Measurements from ENCODE around the gene PISD. TPM values are rescaled to one million over a fixed set of nuclear protein-coding genes. Genes with fewer than 3 reads are reported as not detected.
"Not testable (repeated sequence)": the region's sequence is repeated elsewhere in the genome, so short reads cannot be mapped to it uniquely, and the experiment has no call there.

Gene PISD
- total RNA-seq, 2 experiments from 2014 or later, result 21.5 to 51.9 TPM

GRCh38 chr22:31603081-31603525 is 58.9 kb downstream of the PISD start:
- DNase-seq (ENCODE audit: low spot score), result no peak
- TF ChIP-seq EZH2phosphoT487 (IDR thresholded peaks at IDR 0.05; ENCODE audit: borderline replicate concordance, low read depth, low read length), result no peak
- no peak for TF ChIP-seq CTCF (conservative IDR thresholded peaks at IDR 0.05; ENCODE audit: low read length)
- no peak overlapping the region for H2AFZ ChIP-seq (ENCODE audit: low read length)
- peaks cover 33% of the 10 kb centered on the region; the same call in 1 of the 2 replicates for H3K36me3 ChIP-seq (ENCODE audit: insufficient read depth, low read length)
- no peaks in the 10 kb centered on the region for H3K79me2 ChIP-seq (ENCODE audit: insufficient read depth, low read depth, low read length)
- intact Hi-C loops (cut with micrococcal nuclease; ENCODE audit: unreplicated experiment), result no loop called here
- no peaks in the 10 kb centered on the region for H3K9me3 ChIP-seq (ENCODE audit: low read length)
- BruUV-seq (replicated peaks), result no TSS peak
- POLR2A ChIA-PET, result interaction anchor here (0.5 to 1.0 kb wide), 2 partner anchors 9 to 48 kb away, joined by 3 to 5 read pairs; no protein-coding TSS in a partner anchor
- CTCF ChIA-PET (ENCODE audit: unreplicated experiment), result no interaction called here
- no peaks in the 10 kb centered on the region for H3K9me2 ChIP-seq (ENCODE audit: insufficient read depth, low read length)
- H3K4me1 ChIP-seq (ENCODE audit: insufficient read depth, low read length, poor library complexity, severe bottlenecking), result no peaks in the 10 kb centered on the region
- no peak overlapping the region for H3K4me2 ChIP-seq (ENCODE audit: low read length)
- H3K4me3 ChIP-seq (ENCODE audit: low read depth, low read length, poor library complexity, severe bottlenecking), result no peak overlapping the region
- no peak overlapping the region for H3K27ac ChIP-seq (ENCODE audit: low read depth, low read length, poor library complexity, severe bottlenecking)
- H4K20me1 ChIP-seq (ENCODE audit: insufficient read depth, low read length), result no peaks in the 10 kb centered on the region

GRCh38 chr22:31602259-31602952 is 59.6 kb downstream of the PISD start:
- Histone ChIP-seq H2AFZ (ENCODE audit: low read length) (no peak overlapping the region), H3K4me2 (ENCODE audit: low read length) (no peak overlapping the region), H3K27ac (ENCODE audit: low read depth, low read length, poor library complexity, severe bottlenecking) (no peak overlapping the region), H3K9me2 (ENCODE audit: insufficient read depth, low read length) (no peaks in the 10 kb centered on the region), H3K4me1 (ENCODE audit: insufficient read depth, low read length, poor library complexity, severe bottlenecking) (no peaks in the 10 kb centered on the region), H4K20me1 (ENCODE audit: insufficient read depth, low read length) (no peaks in the 10 kb centered on the region), H3K79me2 (ENCODE audit: insufficient read depth, low read depth, low read length) (no peaks in the 10 kb centered on the region), H3K9me3 (ENCODE audit: low read length) (no peaks in the 10 kb centered on the region), H3K4me3 (ENCODE audit: low read depth, low read length, poor library complexity, severe bottlenecking) (no peak overlapping the region), H3K36me3 (ENCODE audit: insufficient read depth, low read length) (peaks cover 28% of the 10 kb centered on the region; the same call in 1 of the 2 replicates)
- CTCF ChIA-PET (ENCODE audit: unreplicated experiment), result no interaction called here
- intact Hi-C loops (cut with micrococcal nuclease; ENCODE audit: unreplicated experiment), result no loop called here
- BruUV-seq (replicated peaks), result no TSS peak
- no peak for DNase-seq (ENCODE audit: low spot score)
- POLR2A ChIA-PET, result interaction anchor here (1.0 kb wide), 1 partner anchor 9 kb away, joined by 5 read pairs; no protein-coding TSS in a partner anchor
- no peak for TF ChIP-seq EZH2phosphoT487 (IDR thresholded peaks at IDR 0.05; ENCODE audit: borderline replicate concordance, low read depth, low read length)
- no peak for TF ChIP-seq CTCF (conservative IDR thresholded peaks at IDR 0.05; ENCODE audit: low read length)

GRCh38 chr22:31595271-31595670 is 66.7 kb downstream of the PISD start:
- intact Hi-C loops (cut with micrococcal nuclease; ENCODE audit: unreplicated experiment), result no loop called here
- CTCF ChIA-PET (ENCODE audit: unreplicated experiment), result no interaction called here

GRCh38 chr22:31590161-31590560 is 71.9 kb downstream of the PISD start:
- H4K20me1 ChIP-seq (ENCODE audit: insufficient read depth, low read length); H3K4me1 ChIP-seq (ENCODE audit: insufficient read depth, low read length, poor library complexity, severe bottlenecking); H2AFZ ChIP-seq (ENCODE audit: low read length); intact Hi-C loops (cut with micrococcal nuclease; ENCODE audit: unreplicated experiment); H3K27ac ChIP-seq (ENCODE audit: low read depth, low read length, poor library complexity, severe bottlenecking); CTCF ChIA-PET (ENCODE audit: unreplicated experiment); H3K79me2 ChIP-seq (ENCODE audit: insufficient read depth, low read depth, low read length); H3K4me2 ChIP-seq (ENCODE audit: low read length); H3K9me3 ChIP-seq (ENCODE audit: low read length); DNase-seq (ENCODE audit: low spot score); H3K4me3 ChIP-seq (ENCODE audit: low read depth, low read length, poor library complexity, severe bottlenecking); BruUV-seq (replicated peaks); POLR2A ChIA-PET; H3K9me2 ChIP-seq (ENCODE audit: insufficient read depth, low read length): not testable (repeated sequence)
- H3K36me3 ChIP-seq (ENCODE audit: insufficient read depth, low read length), result peaks cover 53% of the 10 kb centered on the region

More at GRCh38 chr22:31595271-31595670, 66.7 kb downstream of the PISD start:
- Histone ChIP-seq H3K4me3 (ENCODE audit: low read depth, low read length, poor library complexity, severe bottlenecking) (no peak overlapping the region), H4K20me1 (ENCODE audit: insufficient read depth, low read length) (no peaks in the 10 kb centered on the region), H3K4me2 (ENCODE audit: low read length) (no peak overlapping the region), H3K79me2 (ENCODE audit: insufficient read depth, low read depth, low read length) (no peaks in the 10 kb centered on the region), H3K4me1 (ENCODE audit: insufficient read depth, low read length, poor library complexity, severe bottlenecking) (no peaks in the 10 kb centered on the region), H3K36me3 (ENCODE audit: insufficient read depth, low read length) (peaks cover 11% of the 10 kb centered on the region), H2AFZ (ENCODE audit: low read length) (no peak overlapping the region), H3K9me2 (ENCODE audit: insufficient read depth, low read length) (no peaks in the 10 kb centered on the region), H3K27ac (ENCODE audit: low read depth, low read length, poor library complexity, severe bottlenecking) (no peak overlapping the region), H3K9me3 (ENCODE audit: low read length) (no peaks in the 10 kb centered on the region)
- TF ChIP-seq EZH2phosphoT487 (IDR thresholded peaks at IDR 0.05; ENCODE audit: borderline replicate concordance, low read depth, low read length) (no peak), CTCF (conservative IDR thresholded peaks at IDR 0.05; ENCODE audit: low read length) (no peak)
- POLR2A ChIA-PET, result interaction anchor here (0.7 kb wide), 1 partner anchor 94 kb away, joined by 3 read pairs; no protein-coding TSS in a partner anchor
- DNase-seq (ENCODE audit: low spot score), result no peak
- TSS peak; percentile 49 for BruUV-seq (replicated peaks)
